ENCODE measurements around the gene MOV10L1.

- no peak for TF ChIP-seq CTCF (IDR thresholded peaks at IDR 0.05 in 8 of 11, conservative IDR thresholded peaks at IDR 0.05 in 3 of 11)
- no peak for TF ChIP-seq POLR2AphosphoS5 (IDR thresholded peaks at IDR 0.05)
- TF ChIP-seq POLR2A (IDR thresholded peaks at IDR 0.05) = no peak
These were observed 53.3 kb downstream of the MOV10L1 start for GRCh38 chr22:50143096-50143495.

Measured in spleen (tissue), 7 donors.